Measurements from ENCODE around the gene ALDH4A1. TPM values are rescaled to one million over a fixed set of nuclear protein-coding genes. Genes with fewer than 3 reads are reported as not detected.

ALDH4A1 gene
- total and polyA plus RNA-seq, 2 experiments from 2014 or later: 11.3 to 33.8 TPM

DNA sequence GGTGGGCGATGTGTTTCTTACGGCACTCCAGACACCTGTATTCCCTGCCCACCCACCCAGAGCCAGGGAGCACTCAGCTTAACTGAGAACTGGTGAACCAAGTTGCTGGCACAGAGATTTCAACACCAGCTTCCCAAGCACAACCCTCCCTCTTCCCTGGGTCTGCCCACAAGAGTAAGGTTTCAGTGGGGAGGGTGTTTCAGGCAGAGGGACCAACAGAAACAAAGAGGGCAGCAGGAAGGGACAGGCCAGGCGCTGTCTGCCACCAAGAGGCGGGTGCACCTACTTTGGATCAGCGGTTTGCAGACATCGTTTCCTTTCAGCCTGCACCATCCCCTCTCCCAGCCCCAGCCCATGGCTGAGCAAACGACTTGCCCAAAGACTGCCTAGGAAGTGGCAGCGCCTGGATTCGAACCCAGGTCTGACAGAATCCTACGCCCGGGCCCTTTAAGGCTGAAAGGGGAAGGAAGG, 21.9 kb upstream of the ALDH4A1 start (continued):
- TF ChIP-seq, protein P1, sequence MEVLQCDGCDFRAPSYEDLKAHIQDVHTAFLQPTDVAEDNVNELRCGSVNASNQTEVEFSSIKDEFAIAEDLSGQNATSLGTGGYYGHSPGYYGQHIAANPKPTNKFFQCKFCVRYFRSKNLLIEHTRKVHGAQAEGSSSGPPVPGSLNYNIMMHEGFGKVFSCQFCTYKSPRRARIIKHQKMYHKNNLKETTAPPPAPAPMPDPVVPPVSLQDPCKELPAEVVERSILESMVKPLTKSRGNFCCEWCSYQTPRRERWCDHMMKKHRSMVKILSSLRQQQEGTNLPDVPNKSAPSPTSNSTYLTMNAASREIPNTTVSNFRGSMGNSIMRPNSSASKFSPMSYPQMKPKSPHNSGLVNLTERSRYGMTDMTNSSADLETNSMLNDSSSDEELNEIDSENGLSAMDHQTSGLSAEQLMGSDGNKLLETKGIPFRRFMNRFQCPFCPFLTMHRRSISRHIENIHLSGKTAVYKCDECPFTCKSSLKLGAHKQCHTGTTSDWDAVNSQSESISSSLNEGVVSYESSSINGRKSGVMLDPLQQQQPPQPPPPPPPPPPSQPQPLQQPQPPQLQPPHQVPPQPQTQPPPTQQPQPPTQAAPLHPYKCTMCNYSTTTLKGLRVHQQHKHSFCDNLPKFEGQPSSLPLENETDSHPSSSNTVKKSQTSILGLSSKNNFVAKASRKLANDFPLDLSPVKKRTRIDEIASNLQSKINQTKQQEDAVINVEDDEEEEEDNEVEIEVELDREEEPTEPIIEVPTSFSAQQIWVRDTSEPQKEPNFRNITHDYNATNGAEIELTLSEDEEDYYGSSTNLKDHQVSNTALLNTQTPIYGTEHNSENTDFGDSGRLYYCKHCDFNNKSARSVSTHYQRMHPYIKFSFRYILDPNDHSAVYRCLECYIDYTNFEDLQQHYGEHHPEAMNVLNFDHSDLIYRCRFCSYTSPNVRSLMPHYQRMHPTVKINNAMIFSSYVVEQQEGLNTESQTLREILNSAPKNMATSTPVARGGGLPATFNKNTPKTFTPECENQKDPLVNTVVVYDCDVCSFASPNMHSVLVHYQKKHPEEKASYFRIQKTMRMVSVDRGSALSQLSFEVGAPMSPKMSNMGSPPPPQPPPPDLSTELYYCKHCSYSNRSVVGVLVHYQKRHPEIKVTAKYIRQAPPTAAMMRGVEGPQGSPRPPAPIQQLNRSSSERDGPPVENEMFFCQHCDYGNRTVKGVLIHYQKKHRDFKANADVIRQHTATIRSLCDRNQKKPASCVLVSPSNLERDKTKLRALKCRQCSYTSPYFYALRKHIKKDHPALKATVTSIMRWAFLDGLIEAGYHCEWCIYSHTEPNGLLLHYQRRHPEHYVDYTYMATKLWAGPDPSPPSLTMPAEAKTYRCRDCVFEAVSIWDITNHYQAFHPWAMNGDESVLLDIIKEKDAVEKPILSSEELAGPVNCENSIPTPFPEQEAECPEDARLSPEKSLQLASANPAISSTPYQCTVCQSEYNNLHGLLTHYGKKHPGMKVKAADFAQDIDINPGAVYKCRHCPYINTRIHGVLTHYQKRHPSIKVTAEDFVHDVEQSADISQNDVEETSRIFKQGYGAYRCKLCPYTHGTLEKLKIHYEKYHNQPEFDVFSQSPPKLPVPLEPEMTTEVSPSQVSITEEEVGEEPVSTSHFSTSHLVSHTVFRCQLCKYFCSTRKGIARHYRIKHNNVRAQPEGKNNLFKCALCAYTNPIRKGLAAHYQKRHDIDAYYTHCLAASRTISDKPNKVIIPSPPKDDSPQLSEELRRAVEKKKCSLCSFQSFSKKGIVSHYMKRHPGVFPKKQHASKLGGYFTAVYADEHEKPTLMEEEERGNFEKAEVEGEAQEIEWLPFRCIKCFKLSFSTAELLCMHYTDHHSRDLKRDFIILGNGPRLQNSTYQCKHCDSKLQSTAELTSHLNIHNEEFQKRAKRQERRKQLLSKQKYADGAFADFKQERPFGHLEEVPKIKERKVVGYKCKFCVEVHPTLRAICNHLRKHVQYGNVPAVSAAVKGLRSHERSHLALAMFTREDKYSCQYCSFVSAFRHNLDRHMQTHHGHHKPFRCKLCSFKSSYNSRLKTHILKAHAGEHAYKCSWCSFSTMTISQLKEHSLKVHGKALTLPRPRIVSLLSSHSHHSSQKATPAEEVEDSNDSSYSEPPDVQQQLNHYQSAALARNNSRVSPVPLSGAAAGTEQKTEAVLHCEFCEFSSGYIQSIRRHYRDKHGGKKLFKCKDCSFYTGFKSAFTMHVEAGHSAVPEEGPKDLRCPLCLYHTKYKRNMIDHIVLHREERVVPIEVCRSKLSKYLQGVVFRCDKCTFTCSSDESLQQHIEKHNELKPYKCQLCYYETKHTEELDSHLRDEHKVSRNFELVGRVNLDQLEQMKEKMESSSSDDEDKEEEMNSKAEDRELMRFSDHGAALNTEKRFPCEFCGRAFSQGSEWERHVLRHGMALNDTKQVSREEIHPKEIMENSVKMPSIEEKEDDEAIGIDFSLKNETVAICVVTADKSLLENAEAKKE (CRISPR knock-in tag; IDR thresholded peaks at IDR 0.05): no peak
- TF ChIP-seq, protein P2, sequence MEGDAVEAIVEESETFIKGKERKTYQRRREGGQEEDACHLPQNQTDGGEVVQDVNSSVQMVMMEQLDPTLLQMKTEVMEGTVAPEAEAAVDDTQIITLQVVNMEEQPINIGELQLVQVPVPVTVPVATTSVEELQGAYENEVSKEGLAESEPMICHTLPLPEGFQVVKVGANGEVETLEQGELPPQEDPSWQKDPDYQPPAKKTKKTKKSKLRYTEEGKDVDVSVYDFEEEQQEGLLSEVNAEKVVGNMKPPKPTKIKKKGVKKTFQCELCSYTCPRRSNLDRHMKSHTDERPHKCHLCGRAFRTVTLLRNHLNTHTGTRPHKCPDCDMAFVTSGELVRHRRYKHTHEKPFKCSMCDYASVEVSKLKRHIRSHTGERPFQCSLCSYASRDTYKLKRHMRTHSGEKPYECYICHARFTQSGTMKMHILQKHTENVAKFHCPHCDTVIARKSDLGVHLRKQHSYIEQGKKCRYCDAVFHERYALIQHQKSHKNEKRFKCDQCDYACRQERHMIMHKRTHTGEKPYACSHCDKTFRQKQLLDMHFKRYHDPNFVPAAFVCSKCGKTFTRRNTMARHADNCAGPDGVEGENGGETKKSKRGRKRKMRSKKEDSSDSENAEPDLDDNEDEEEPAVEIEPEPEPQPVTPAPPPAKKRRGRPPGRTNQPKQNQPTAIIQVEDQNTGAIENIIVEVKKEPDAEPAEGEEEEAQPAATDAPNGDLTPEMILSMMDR (conservative IDR thresholded peaks at IDR 0.05; ENCODE audit: low read depth in 2 of 2): no peak
- TF ChIP-seq EZH2phosphoT487 (IDR thresholded peaks at IDR 0.05; ENCODE audit: unreplicated experiment) (no peak), ZNF331 (CRISPR knock-in tag; IDR thresholded peaks at IDR 0.05; ENCODE audit: low read depth) (no peak), STAT1 (IDR thresholded peaks at IDR 0.05; ENCODE audit: unreplicated experiment) (no peak), POLR2AphosphoS5 (IDR thresholded peaks at IDR 0.05; ENCODE audit: low read depth) (no peak)

DNA sequence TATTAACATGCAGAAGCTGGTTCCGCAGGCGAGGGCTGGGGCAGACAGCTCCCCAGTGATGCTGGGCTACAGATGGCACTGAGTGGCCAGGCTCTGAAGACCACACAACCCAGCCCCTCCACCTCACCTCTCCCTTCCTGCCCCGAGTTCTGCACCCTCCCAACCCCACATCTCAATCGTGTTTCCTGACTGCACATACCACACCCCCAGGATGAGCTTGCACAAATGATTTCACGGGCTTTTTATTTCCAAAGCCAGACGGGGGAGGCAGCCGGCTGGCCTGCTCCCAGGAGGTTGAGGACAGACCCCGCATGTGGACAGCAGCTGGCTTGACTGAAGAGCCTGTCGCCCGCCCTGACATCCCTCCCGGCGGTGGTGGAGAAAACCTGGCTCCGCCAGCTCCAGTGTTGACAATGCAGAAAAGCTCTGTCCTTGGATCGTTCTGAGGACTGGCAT, 21.4 kb upstream of the ALDH4A1 start:
- H3K79me2 ChIP-seq (replicated peaks; ENCODE audit: insufficient read depth): no peaks in the 10 kb centered on the region
- TF ChIP-seq POLR2AphosphoS5 (IDR thresholded peaks at IDR 0.05; ENCODE audit: low read depth) (no peak), STAT1 (IDR thresholded peaks at IDR 0.05; ENCODE audit: unreplicated experiment) (no peak), ZNF114 (CRISPR knock-in tag; IDR thresholded peaks at IDR 0.05) (no peak)
- TF ChIP-seq, protein P1 (CRISPR knock-in tag; IDR thresholded peaks at IDR 0.05): no peak

More for the DNA sequence above, 21.4 kb upstream of the ALDH4A1 start:
- Histone ChIP-seq H3F3A (replicated peaks; ENCODE audit: low read depth) (no peaks in the 10 kb centered on the region), H3K27me3 (ENCODE audit: insufficient read depth) (no peaks in the 10 kb centered on the region), H2AFZ (no peak overlapping the region), H3K4me1 (ENCODE audit: insufficient read depth) (no peaks in the 10 kb centered on the region; the same call in 1 of the 2 replicates), H3K4me2 (no peak overlapping the region), H3K4me3 (no peak overlapping the region), H3K9me2 (ENCODE audit: insufficient read depth) (no peaks in the 10 kb centered on the region), H3K36me3 (ENCODE audit: insufficient read depth) (no peaks in the 10 kb centered on the region), H3K27ac (ENCODE audit: low read depth) (no peak overlapping the region), H4K20me1 (replicated peaks; ENCODE audit: insufficient read depth) (no peaks in the 10 kb centered on the region; the same call in 1 of the 2 replicates)
- H3K27me3 Mint-ChIP-seq (ENCODE audit: insufficient read depth, low read depth, poor library complexity): peaks cover 6% of the 10 kb centered on the region
- no peak overlapping the region for H3K4me3 Mint-ChIP-seq
- peaks cover 2% of the 10 kb centered on the region; the same call in 1 of the 3 replicates for H3K36me3 Mint-ChIP-seq (ENCODE audit: low read depth)
- peak overlapping the region; percentile 59; the same call in 1 of the 2 replicates for H3K27ac Mint-ChIP-seq
- H3K4me1 Mint-ChIP-seq: peaks cover 23% of the 10 kb centered on the region
- H3K9me3 Mint-ChIP-seq: peaks cover 3% of the 10 kb centered on the region; the same call in 2 of the 3 replicates
- ATAC-seq (no peak), DNase-seq (ENCODE audit: low spot score) (no peak)
